WTC11 (cell line): ENCODE data around the gene PIWIL4. TPM values are rescaled to one million over a fixed set of nuclear protein-coding genes. Genes with fewer than 3 reads are reported as not detected.

Experiments used
- ATAC-seq: fragments of 200-7000 bp; cut with Tn5 transposase; 2 replicates; pipeline ENCODE4 v1.10.0; 2021; ENCODE audit warnings: mild to moderate bottlenecking, moderate library complexity
- CTCF ChIA-PET: fragments of 300-600 bp; sonication (Branson Sonifier 250); formaldehyde crosslinking; loops from one replicate; lab custom pipeline; 2021; ENCODE audit warnings: antibody characterized with exemption; lab: Charles Lee
- POLR2A ChIA-PET: fragments of 350-600 bp; sonication (Branson Sonifier 250); formaldehyde crosslinking; loops from one replicate; lab custom pipeline; 2021; ENCODE audit warnings: antibody characterized with exemption; lab: Charles Lee
- DNase-seq: peaks from one replicate; pipeline ENCODE4 v3.0.0; 2021; ENCODE audit warnings: low spot score
- H3K27ac Mint-ChIP-seq: 2 replicates; pipeline ENCODE4 v1.8.0; 2021; ENCODE audit warnings: mixed read lengths
- H3K27me3 Mint-ChIP-seq: 2 replicates; pipeline ENCODE4 v1.8.0; 2021; ENCODE audit warnings: low read depth, mild to moderate bottlenecking, moderate library complexity, mixed read lengths
- H3K36me3 Mint-ChIP-seq: 2 replicates; pipeline ENCODE4 v1.8.0; 2021; ENCODE audit warnings: mixed read lengths
- H3K4me1 Mint-ChIP-seq: 2 replicates; pipeline ENCODE4 v1.8.0; 2022; ENCODE audit warnings: mixed read lengths
- H3K4me3 Mint-ChIP-seq: 2 replicates; pipeline ENCODE4 v1.8.0; 2021; ENCODE audit warnings: mild to moderate bottlenecking, moderate library complexity, mixed read lengths
- H3K9me3 Mint-ChIP-seq: 2 replicates; pipeline ENCODE4 v1.8.0; 2021; ENCODE audit warnings: mixed read lengths
- ATF2 ChIP-seq: sonication (generic); formaldehyde crosslinking; IDR thresholded peaks from 2 replicates; pipeline ENCODE4 v1.8.1; 2022; ENCODE audit warnings: low read depth, missing genetic modification reagents, borderline replicate concordance
- CDX4 ChIP-seq: fragments of 250-450 bp; sonication (Bioruptor Pico); IDR thresholded peaks from 2 replicates; pipeline ENCODE4 v1.9.0; 2021; ENCODE audit warnings: moderate library complexity, mild to moderate bottlenecking, inconsistent platforms, borderline replicate concordance
- CREM ChIP-seq: sonication (generic); formaldehyde crosslinking; IDR thresholded peaks from 2 replicates; pipeline ENCODE4 v1.8.1; 2022; ENCODE audit warnings: mild to moderate bottlenecking, missing genetic modification reagents, moderate library complexity
- GTF2I ChIP-seq: fragments of 250-450 bp; sonication (Bioruptor Pico); conservative IDR thresholded peaks from 2 replicates; pipeline ENCODE4 v1.4.0; 2021; ENCODE audit warnings: mild to moderate bottlenecking
- HMGA2 ChIP-seq: fragments of 250-450 bp; sonication (Bioruptor Pico); IDR thresholded peaks from 2 replicates; pipeline ENCODE4 v1.4.0; 2021; ENCODE audit warnings: mild to moderate bottlenecking, moderate library complexity
- JUN ChIP-seq: sonication (generic); formaldehyde crosslinking; IDR thresholded peaks from 2 replicates; pipeline ENCODE4 v1.8.0; 2023; ENCODE audit warnings: mild to moderate bottlenecking, missing genetic modification reagents
- MLX ChIP-seq: sonication (generic); formaldehyde crosslinking; IDR thresholded peaks from 2 replicates; pipeline ENCODE4 v1.8.1; 2023; ENCODE audit warnings: mild to moderate bottlenecking, missing genetic modification reagents, moderate library complexity
- MXD4 ChIP-seq: fragments of 250-450 bp; sonication (Bioruptor Pico); IDR thresholded peaks from 2 replicates; pipeline ENCODE4 v1.8.0; 2021; ENCODE audit warnings: mild to moderate bottlenecking, moderate library complexity, borderline replicate concordance
- NFE2L1 ChIP-seq: sonication (generic); formaldehyde crosslinking; IDR thresholded peaks from 2 replicates; pipeline ENCODE4 v1.8.1; 2023; ENCODE audit warnings: missing genetic modification reagents
- NR1H2 ChIP-seq: sonication (generic); formaldehyde crosslinking; IDR thresholded peaks from 2 replicates; pipeline ENCODE4 v1.9.0; 2021; ENCODE audit warnings: mild to moderate bottlenecking, moderate library complexity, missing genetic modification reagents
- NR3C1 ChIP-seq: sonication (generic); formaldehyde crosslinking; conservative IDR thresholded peaks from 2 replicates; pipeline ENCODE4 v1.8.1; 2023; ENCODE audit warnings: low read depth, mild to moderate bottlenecking, missing genetic modification reagents
- PRDM15 ChIP-seq: sonication (generic); formaldehyde crosslinking; IDR thresholded peaks from 2 replicates; pipeline ENCODE4 v1.8.0; 2022; ENCODE audit warnings: missing genetic modification reagents
- SMAD3 ChIP-seq: sonication (generic); formaldehyde crosslinking; IDR thresholded peaks from 2 replicates; pipeline ENCODE4 v1.8.0; 2022; ENCODE audit warnings: missing genetic modification reagents, mild to moderate bottlenecking, borderline replicate concordance
- USF2 ChIP-seq: sonication (generic); formaldehyde crosslinking; IDR thresholded peaks from 2 replicates; pipeline ENCODE4 v1.8.1; 2023; ENCODE audit warnings: mild to moderate bottlenecking, missing genetic modification reagents, moderate library complexity
- ZNF281 ChIP-seq: sonication (generic); formaldehyde crosslinking; IDR thresholded peaks from 2 replicates; pipeline ENCODE4 v1.8.0; 2023; ENCODE audit warnings: mild to moderate bottlenecking, missing genetic modification reagents
- ZNF423 ChIP-seq: fragments of 250-450 bp; sonication (Bioruptor Pico); IDR thresholded peaks from 2 replicates; pipeline ENCODE4 v2.1.2; 2022; ENCODE audit warnings: mild to moderate bottlenecking, moderate library complexity
- total RNA-seq: library from RNA; stranded (reverse); gene quantifications from 3 replicates; pipeline ENCODE4 v1.2.3, GENCODE V29; 2021

The PIWIL4 gene
- total RNA-seq, 1 experiment from 2014 or later = 0.33 TPM

- DNase-seq = no peak
- TF ChIP-seq PRDM15 = no peak
- H3K27me3 Mint-ChIP-seq = no peaks in the 10 kb centered on the region; the same call in 1 of the 2 replicates
- no peaks in the 10 kb centered on the region for H3K36me3 Mint-ChIP-seq
- peaks cover 13% of the 10 kb centered on the region for H3K4me1 Mint-ChIP-seq
- no peak overlapping the region for H3K4me3 Mint-ChIP-seq
- H3K27ac Mint-ChIP-seq = peak overlapping the region; percentile 73; the same call in 1 of the 2 replicates
- ChIA-PET POLR2A (no interaction called here), CTCF (no interaction called here)
- peak; percentile 68 for ATAC-seq
- H3K9me3 Mint-ChIP-seq = no peaks in the 10 kb centered on the region
Observed at GRCh38 chr11:94563176-94563847, 3.9 kb upstream of the PIWIL4 start.

GRCh38 chr11:94563848-94564467 lies 3.2 kb upstream of the PIWIL4 start:
- no peak for DNase-seq
- POLR2A ChIA-PET = no interaction called here
- CTCF ChIA-PET = no interaction called here

More at GRCh38 chr11:94563848-94564467, 3.2 kb upstream of the PIWIL4 start:
- no peak overlapping the region for H3K4me3 Mint-ChIP-seq
- ATAC-seq = peak; percentile 68
- no peak for TF ChIP-seq MLX
- TF ChIP-seq NFE2L1 (CRISPR knock-in tag) = no peak
- no peak for TF ChIP-seq ZNF423 (CRISPR knock-in tag)
- TF ChIP-seq NR1H2 (CRISPR knock-in tag) = no peak
- TF ChIP-seq CDX4 = no peak
- TF ChIP-seq ZNF281 (CRISPR knock-in tag) = no peak
- no peak for TF ChIP-seq SMAD3 (CRISPR knock-in tag)
- TF ChIP-seq USF2 (CRISPR knock-in tag) = no peak
- no peak for TF ChIP-seq HMGA2 (CRISPR knock-in tag)
- TF ChIP-seq NR3C1 = no peak
- no peak for TF ChIP-seq CREM (CRISPR knock-in tag)
- no peak for TF ChIP-seq GTF2I
- no peak for TF ChIP-seq JUN (CRISPR knock-in tag)
- no peak for TF ChIP-seq ATF2 (CRISPR knock-in tag)
- TF ChIP-seq MXD4 (CRISPR knock-in tag) = no peak
- H3K4me1 Mint-ChIP-seq = peaks cover 13% of the 10 kb centered on the region
- H3K36me3 Mint-ChIP-seq = no peaks in the 10 kb centered on the region
- H3K9me3 Mint-ChIP-seq = no peaks in the 10 kb centered on the region
- H3K27me3 Mint-ChIP-seq = no peaks in the 10 kb centered on the region; the same call in 1 of the 2 replicates
- H3K27ac Mint-ChIP-seq = no peak overlapping the region
